Osteocyte (in vitro differentiated cells): ENCODE results near the gene FAM111A. TPM values are rescaled to one million over a fixed set of nuclear protein-coding genes. Genes with fewer than 3 reads are reported as not detected.

Experiments used
- DNase-seq: peaks from one replicate; pipeline ENCODE4 v3.0.0; 2021; ENCODE audit warnings: mixed read lengths; ENCODE audit not compliant: unreplicated experiment; ENCODE audit errors: extremely low spot score
- H3K27ac Mint-ChIP-seq: one replicate; pipeline ENCODE4 v1.8.0; 2021; ENCODE audit warnings: mild to moderate bottlenecking, mixed read lengths; ENCODE audit not compliant: unreplicated experiment
- H3K27me3 Mint-ChIP-seq: one replicate; pipeline ENCODE4 v1.8.0; 2021; ENCODE audit warnings: mixed read lengths; ENCODE audit not compliant: unreplicated experiment
- H3K36me3 Mint-ChIP-seq: one replicate; pipeline ENCODE4 v1.8.0; 2021; ENCODE audit warnings: mixed read lengths; ENCODE audit not compliant: unreplicated experiment
- H3K4me1 Mint-ChIP-seq: one replicate; pipeline ENCODE4 v1.8.0; 2021; ENCODE audit warnings: mixed read lengths; ENCODE audit not compliant: unreplicated experiment
- H3K4me3 Mint-ChIP-seq: one replicate; pipeline ENCODE4 v1.8.0; 2021; ENCODE audit warnings: mild to moderate bottlenecking, moderate library complexity, mixed read lengths; ENCODE audit not compliant: unreplicated experiment
- H3K9me3 Mint-ChIP-seq: one replicate; pipeline ENCODE4 v1.8.0; 2021; ENCODE audit warnings: mixed read lengths; ENCODE audit not compliant: unreplicated experiment
- total RNA-seq: library from RNA; stranded (reverse); gene quantifications from 2 replicates; pipeline ENCODE4 v1.2.1, GENCODE V29; 2021
- TF ChIP-seq, protein P1 (sequence below): fragments of 200-600 bp; sonication (generic); IDR thresholded peaks from 2 replicates; pipeline ENCODE4 v1.5.0; 2021; ENCODE audit warnings: antibody characterized with exemption, mild to moderate bottlenecking, moderate library complexity

FAM111A gene
- total RNA-seq, 1 donor from 2014 or later = 43.0 TPM

DNA sequence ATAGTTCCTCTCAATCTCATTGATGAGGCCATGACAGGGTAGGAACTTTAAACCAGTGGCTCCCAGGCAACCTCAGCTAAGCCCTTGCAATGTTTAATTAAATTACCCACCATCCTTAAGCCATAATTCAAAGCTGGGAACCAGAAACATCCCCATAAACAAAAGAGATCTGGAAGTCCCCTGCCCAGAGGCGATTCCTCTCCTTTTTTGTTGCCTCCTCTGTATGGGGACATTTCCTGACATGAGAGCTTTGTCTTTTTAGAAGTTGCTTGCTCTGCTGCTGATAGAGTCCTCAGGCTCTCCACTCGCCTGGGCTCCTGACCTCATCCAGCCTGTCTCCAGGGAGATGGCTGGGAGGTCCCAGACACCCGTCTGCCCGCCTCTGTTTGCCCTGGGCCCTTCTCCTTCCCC, 32.4 kb downstream of the FAM111A start:
- peak; percentile 46 for DNase-seq
- TF ChIP-seq, protein P1, sequence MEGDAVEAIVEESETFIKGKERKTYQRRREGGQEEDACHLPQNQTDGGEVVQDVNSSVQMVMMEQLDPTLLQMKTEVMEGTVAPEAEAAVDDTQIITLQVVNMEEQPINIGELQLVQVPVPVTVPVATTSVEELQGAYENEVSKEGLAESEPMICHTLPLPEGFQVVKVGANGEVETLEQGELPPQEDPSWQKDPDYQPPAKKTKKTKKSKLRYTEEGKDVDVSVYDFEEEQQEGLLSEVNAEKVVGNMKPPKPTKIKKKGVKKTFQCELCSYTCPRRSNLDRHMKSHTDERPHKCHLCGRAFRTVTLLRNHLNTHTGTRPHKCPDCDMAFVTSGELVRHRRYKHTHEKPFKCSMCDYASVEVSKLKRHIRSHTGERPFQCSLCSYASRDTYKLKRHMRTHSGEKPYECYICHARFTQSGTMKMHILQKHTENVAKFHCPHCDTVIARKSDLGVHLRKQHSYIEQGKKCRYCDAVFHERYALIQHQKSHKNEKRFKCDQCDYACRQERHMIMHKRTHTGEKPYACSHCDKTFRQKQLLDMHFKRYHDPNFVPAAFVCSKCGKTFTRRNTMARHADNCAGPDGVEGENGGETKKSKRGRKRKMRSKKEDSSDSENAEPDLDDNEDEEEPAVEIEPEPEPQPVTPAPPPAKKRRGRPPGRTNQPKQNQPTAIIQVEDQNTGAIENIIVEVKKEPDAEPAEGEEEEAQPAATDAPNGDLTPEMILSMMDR = no peak
- Mint-ChIP-seq H3K27me3 (peaks cover 40% of the 10 kb centered on the region), H3K9me3 (no peaks in the 10 kb centered on the region), H3K27ac (no peak overlapping the region), H3K4me3 (peak overlapping the region; percentile 3), H3K36me3 (no peaks in the 10 kb centered on the region), H3K4me1 (peaks cover 12% of the 10 kb centered on the region)

DNA sequence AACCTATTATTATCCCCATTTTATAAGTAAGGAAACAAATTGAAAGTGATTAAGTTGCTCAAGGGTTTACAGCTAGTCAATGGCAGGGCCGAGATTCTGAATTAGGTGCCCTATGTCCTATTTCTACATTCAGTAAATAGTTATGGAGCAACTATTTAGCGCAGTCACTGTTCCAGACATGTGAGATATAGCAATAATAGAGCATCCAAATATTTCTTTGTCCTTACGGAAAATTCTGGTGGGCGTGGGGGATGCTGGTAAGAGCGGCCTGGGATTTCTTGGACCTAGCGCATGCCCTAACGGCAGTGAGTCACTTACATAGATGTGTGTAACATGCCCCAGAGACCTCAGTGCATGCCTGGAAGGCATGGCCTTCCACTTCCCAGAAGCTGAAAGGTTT, 33.7 kb downstream of the FAM111A start:
- TF ChIP-seq, protein P1 = no peak
- H3K9me3 Mint-ChIP-seq = no peaks in the 10 kb centered on the region
- DNase-seq = peak; percentile 53
- H3K27me3 Mint-ChIP-seq = peaks cover 45% of the 10 kb centered on the region
- no peak overlapping the region for H3K27ac Mint-ChIP-seq
- H3K4me3 Mint-ChIP-seq = no peak overlapping the region
- H3K36me3 Mint-ChIP-seq = no peaks in the 10 kb centered on the region
- peaks cover 12% of the 10 kb centered on the region for H3K4me1 Mint-ChIP-seq

- H3K4me1 Mint-ChIP-seq = peaks cover 4% of the 10 kb centered on the region
- TF ChIP-seq, protein P1 = no peak
- H3K36me3 Mint-ChIP-seq = no peaks in the 10 kb centered on the region
- peak; percentile 13 for DNase-seq
- H3K4me3 Mint-ChIP-seq = no peak overlapping the region
- peaks cover 39% of the 10 kb centered on the region for H3K27me3 Mint-ChIP-seq
- H3K9me3 Mint-ChIP-seq = no peaks in the 10 kb centered on the region
- no peak overlapping the region for H3K27ac Mint-ChIP-seq
Measured at GRCh38 chr11:59178402-59178801, 35.7 kb downstream of the FAM111A start.

GRCh38 chr11:59179121-59179520, 36.5 kb downstream of the FAM111A start:
- Mint-ChIP-seq H3K9me3 (no peaks in the 10 kb centered on the region), H3K27ac (no peak overlapping the region), H3K4me3 (no peak overlapping the region), H3K4me1 (peaks cover under 1% of the 10 kb centered on the region), H3K27me3 (peaks cover 33% of the 10 kb centered on the region), H3K36me3 (no peaks in the 10 kb centered on the region)
- DNase-seq = no peak
- TF ChIP-seq, protein P1 = no peak

DNA sequence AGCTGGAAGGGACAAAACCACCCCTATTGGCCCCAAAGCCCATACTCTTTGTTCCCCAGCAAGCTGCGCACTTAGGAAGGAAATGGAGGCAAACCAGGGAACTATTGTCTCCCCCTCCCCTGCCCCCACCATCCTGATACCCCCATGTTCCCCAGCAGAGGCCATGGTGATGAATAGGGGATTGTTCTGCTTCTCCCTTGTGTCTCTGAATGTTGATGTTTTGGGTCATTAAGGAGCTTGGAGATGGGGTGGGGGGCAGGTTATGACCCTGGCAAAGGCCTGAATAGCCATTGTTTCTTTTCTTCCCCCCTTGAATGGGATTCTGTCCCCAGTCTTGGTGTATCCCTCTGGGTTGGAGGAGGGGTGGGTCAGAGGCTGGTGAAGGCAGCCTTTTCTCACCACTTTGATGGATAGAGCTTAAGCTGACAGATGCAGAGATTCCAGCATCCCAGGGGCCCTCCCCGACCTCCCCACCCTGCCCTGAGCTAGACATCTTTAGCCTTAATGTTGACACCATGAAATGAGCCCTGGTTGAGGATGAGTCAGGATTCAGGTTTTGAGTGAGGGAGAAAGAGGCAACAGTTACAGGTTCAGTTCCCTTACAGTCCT, 37.6 kb downstream of the FAM111A start:
- TF ChIP-seq, protein P1 = no peak
- Mint-ChIP-seq H3K27ac (no peak overlapping the region), H3K27me3 (peaks cover 26% of the 10 kb centered on the region), H3K4me1 (no peaks in the 10 kb centered on the region), H3K4me3 (no peak overlapping the region), H3K9me3 (no peaks in the 10 kb centered on the region), H3K36me3 (no peaks in the 10 kb centered on the region)
- DNase-seq = peak; percentile 32
